LNCAP (cell line): ENCODE results near the gene ABI2.

Experiments
- CTCF ChIP-seq: fragments of 450-650 bp; IDR thresholded peaks from 2 replicates; pipeline ENCODE4 v1.5.1; 2017; ENCODE audit warnings: mild to moderate bottlenecking

Gene ABI2

GRCh38 chr2:203395858-203396257, 67.7 kb downstream of the ABI2 start:
- TF ChIP-seq CTCF, result no peak

- TF ChIP-seq CTCF, result no peak
These were observed 68.5 kb downstream of the ABI2 start for GRCh38 chr2:203396667-203397066.

- TF ChIP-seq CTCF, result no peak
These were observed 70.8 kb downstream of the ABI2 start for GRCh38 chr2:203399031-203399430.

GRCh38 chr2:203400805-203401585, 72.8 kb downstream of the ABI2 start:
- no peak for TF ChIP-seq CTCF

- TF ChIP-seq CTCF, result no peak
These were observed 76.8 kb downstream of the ABI2 start for GRCh38 chr2:203404996-203405395.

- no peak for TF ChIP-seq CTCF
These were observed 79.3 kb downstream of the ABI2 start for GRCh38 chr2:203407496-203407895.

GRCh38 chr2:203412546-203413331, 84.5 kb downstream of the ABI2 start:
- no peak for TF ChIP-seq CTCF
